Measurements from ENCODE around the gene ZNF883. TPM values are rescaled to one million over a fixed set of nuclear protein-coding genes. Genes with fewer than 3 reads are reported as not detected.

The ZNF883 gene
- total RNA-seq, 1 experiment from 2014 or later = 1.7 TPM

DNA sequence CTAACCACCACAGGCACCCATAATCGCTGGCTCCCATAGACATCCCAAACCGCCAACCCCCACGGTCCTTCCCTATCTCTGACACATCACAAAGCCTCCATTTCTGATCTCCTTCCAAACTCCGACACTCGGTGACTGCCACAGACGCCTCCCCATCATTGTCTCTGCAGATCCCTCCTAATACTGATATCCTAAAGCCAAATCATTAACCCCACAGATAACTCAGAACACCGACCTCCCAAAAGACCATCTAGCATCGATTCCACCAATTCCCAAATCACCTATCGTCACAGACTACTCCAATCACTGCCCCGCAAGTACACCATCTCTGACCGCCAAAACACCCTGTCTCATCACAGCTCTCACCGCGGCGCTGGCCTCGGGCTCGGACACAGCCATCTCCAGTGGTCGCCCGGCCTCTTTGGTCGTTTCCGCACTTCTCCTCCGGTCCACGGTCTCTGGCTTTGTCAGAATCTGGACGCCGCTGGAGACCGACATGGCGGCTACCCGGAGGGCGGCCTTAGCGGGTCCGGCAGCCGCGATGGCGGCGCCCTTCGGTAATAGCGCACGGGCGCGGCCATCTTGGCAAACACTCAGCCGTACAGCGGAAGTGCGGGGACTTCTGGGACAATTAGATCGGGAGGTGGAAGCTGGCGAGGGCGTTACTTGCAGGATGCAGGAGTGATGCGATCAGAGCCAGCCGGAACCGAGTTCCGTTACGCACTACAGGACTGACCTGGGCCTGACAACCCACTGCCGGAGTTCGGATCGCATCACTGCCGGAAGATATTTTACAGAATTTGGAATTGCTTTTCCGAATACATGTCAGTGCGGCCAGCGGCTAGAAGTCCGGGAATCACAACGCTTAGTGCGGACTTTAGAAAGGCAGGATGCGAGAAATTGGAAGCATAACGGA, 44.5 kb upstream of the ZNF883 start, which contains the start of gene ZFP37:
Gene ZFP37, minus strand, starts transcription at position 534 of the 916 bp plus-strand sequence. Its CDS starts 36 bp downstream, at position 498.
- Histone ChIP-seq H3K36me3 (ENCODE audit: low read depth) (no peaks in the 10 kb centered on the region), H3K27me3 (ENCODE audit: insufficient read depth, low read depth) (0 out of 2 replicates have a peak, but pooled peaks cover 4% of the 10 kb centered on the region), H3K4me1 (replicated peaks; ENCODE audit: insufficient read depth) (0 out of 2 replicates have a peak, but pooled peaks cover 5% of the 10 kb centered on the region), H3K9me3 (ENCODE audit: insufficient read depth, low read depth) (peaks cover 20% of the 10 kb centered on the region), H4K20me1 (ENCODE audit: insufficient read depth) (no peaks in the 10 kb centered on the region), H2AFZ (peak within 1 kb of the TSS; percentile 98), H3K4me2 (peak within 1 kb of the TSS; percentile 90), H3K79me2 (ENCODE audit: low read depth) (no peaks in the 10 kb centered on the region), H3K27ac (no peak within 1 kb of the TSS), H3K9me2 (ENCODE audit: insufficient read depth) (no peaks in the 10 kb centered on the region), H3F3A (ENCODE audit: insufficient read depth, low read depth) (no peaks in the 10 kb centered on the region), H3K4me3 (peak within 1 kb of the TSS; percentile 87)
- TF ChIP-seq, protein P1, sequence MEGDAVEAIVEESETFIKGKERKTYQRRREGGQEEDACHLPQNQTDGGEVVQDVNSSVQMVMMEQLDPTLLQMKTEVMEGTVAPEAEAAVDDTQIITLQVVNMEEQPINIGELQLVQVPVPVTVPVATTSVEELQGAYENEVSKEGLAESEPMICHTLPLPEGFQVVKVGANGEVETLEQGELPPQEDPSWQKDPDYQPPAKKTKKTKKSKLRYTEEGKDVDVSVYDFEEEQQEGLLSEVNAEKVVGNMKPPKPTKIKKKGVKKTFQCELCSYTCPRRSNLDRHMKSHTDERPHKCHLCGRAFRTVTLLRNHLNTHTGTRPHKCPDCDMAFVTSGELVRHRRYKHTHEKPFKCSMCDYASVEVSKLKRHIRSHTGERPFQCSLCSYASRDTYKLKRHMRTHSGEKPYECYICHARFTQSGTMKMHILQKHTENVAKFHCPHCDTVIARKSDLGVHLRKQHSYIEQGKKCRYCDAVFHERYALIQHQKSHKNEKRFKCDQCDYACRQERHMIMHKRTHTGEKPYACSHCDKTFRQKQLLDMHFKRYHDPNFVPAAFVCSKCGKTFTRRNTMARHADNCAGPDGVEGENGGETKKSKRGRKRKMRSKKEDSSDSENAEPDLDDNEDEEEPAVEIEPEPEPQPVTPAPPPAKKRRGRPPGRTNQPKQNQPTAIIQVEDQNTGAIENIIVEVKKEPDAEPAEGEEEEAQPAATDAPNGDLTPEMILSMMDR (conservative IDR thresholded peaks at IDR 0.05) = no peak
- TF ChIP-seq EZH2 (IDR thresholded peaks at IDR 0.05; ENCODE audit: low read depth) = no peak
- ChIA-PET CTCF (no interaction called here), POLR2A (ENCODE audit: unreplicated experiment) (interaction anchor here (0.7 kb wide), 1 partner anchor 189 kb away, joined by 3 read pairs; no protein-coding TSS in a partner anchor)
- no TSS peak for BruUV-seq (replicated peaks)
- intact Hi-C loops (cut with micrococcal nuclease; ENCODE audit: unreplicated experiment) = no loop called here
- DNase-seq = peak; percentile 61 to 88

DNA sequence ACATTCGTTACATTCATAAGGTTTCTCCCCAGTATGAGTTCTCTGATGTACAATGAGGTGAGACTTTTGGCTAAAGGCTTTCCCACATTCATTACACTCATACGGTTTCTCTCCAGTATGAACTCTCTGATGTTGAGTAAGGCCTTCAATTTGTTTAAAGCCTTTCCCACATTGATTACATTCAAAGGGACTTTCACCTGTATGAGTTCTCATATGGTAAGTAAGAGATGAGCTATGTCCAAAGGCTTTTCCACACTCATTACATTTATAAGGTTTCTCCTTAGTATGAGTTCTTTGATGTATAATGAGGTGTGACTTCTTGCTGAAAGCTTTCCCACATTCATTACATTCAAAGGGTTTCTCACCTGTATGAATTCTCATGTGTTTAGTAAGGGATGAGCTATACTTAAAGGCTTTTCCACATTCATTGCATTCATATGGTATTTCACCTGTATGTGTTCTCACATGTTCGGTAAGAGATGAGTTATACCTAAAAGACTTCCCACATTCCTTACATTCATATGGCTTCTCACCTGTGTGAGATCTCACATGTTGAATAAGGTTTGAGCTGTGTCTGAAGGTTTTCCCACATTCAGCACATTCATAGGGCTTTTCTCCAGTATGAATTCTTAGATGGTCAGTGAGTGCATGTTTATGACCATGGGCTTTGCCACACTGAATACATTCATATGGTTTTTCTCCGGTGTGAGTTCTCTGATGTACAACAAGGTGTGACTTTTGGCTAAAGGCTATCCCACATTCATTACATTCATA, 31.1 kb upstream of the ZNF883 start:
- ChIA-PET CTCF (no interaction called here), POLR2A (ENCODE audit: unreplicated experiment) (no interaction called here)
- Histone ChIP-seq H2AFZ (no peak overlapping the region), H3K27ac (no peak overlapping the region), H3K4me2 (no peak overlapping the region), H3K4me1 (replicated peaks; ENCODE audit: insufficient read depth) (no peaks in the 10 kb centered on the region), H3K9me2 (ENCODE audit: insufficient read depth) (no peaks in the 10 kb centered on the region), H3K36me3 (ENCODE audit: low read depth) (peaks cover 5% of the 10 kb centered on the region; the same call in 1 of the 2 replicates), H3K4me3 (no peak overlapping the region), H3K9me3 (ENCODE audit: insufficient read depth, low read depth) (peaks cover 48% of the 10 kb centered on the region), H3K79me2 (ENCODE audit: low read depth) (no peaks in the 10 kb centered on the region), H3F3A (ENCODE audit: insufficient read depth, low read depth) (no peaks in the 10 kb centered on the region), H4K20me1 (ENCODE audit: insufficient read depth) (no peaks in the 10 kb centered on the region), H3K27me3 (ENCODE audit: insufficient read depth, low read depth) (no peaks in the 10 kb centered on the region)
- intact Hi-C loops (cut with micrococcal nuclease; ENCODE audit: unreplicated experiment) = no loop called here
- no TSS peak for BruUV-seq (replicated peaks)
- DNase-seq = no peak
- TF ChIP-seq, protein P1 (conservative IDR thresholded peaks at IDR 0.05) = no peak
- TF ChIP-seq EZH2 (IDR thresholded peaks at IDR 0.05; ENCODE audit: low read depth) = no peak

DNA sequence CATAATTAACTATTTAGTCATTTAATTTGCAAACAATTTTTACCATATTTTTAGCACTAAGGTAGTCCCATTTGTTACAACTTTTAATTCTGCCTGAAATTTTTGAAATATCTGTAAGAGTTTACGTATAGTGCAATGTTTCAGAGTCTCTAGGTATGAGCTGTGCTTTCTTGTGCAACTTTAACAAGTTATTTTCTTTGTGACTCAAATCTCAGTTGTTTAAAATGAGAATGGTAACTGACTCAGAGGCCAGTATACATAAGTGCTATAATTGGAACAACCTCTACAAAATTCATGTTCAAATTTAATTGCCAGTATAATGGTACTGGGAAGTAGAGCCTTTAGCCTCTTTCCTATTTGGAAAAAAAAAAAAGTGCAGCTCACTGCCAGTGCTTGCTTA, 14.2 kb upstream of the ZNF883 start:
- intact Hi-C loops (cut with micrococcal nuclease; ENCODE audit: unreplicated experiment) = loop anchor here (10.0 kb wide), 1 partner anchor 81 kb away; no protein-coding TSS in a partner anchor
- H3F3A ChIP-seq (ENCODE audit: insufficient read depth, low read depth) = no peaks in the 10 kb centered on the region
- no peaks in the 10 kb centered on the region for H4K20me1 ChIP-seq (ENCODE audit: insufficient read depth)
- no peak for DNase-seq
- no peaks in the 10 kb centered on the region for H3K27me3 ChIP-seq (ENCODE audit: insufficient read depth, low read depth)
- no peak overlapping the region for H3K27ac ChIP-seq
- H3K36me3 ChIP-seq (ENCODE audit: low read depth) = no peaks in the 10 kb centered on the region
- no peak overlapping the region for H2AFZ ChIP-seq
- POLR2A ChIA-PET (ENCODE audit: unreplicated experiment) = no interaction called here
- TF ChIP-seq EZH2 (IDR thresholded peaks at IDR 0.05; ENCODE audit: low read depth) = no peak
- H3K4me3 ChIP-seq = no peak overlapping the region
- no TSS peak for BruUV-seq (replicated peaks)
- peaks cover 17% of the 10 kb centered on the region for H3K9me3 ChIP-seq (ENCODE audit: insufficient read depth, low read depth)
- H3K9me2 ChIP-seq (ENCODE audit: insufficient read depth) = no peaks in the 10 kb centered on the region
- H3K79me2 ChIP-seq (ENCODE audit: low read depth) = no peaks in the 10 kb centered on the region
- CTCF ChIA-PET = no interaction called here
- no peaks in the 10 kb centered on the region for H3K4me1 ChIP-seq (replicated peaks; ENCODE audit: insufficient read depth)
- no peak overlapping the region for H3K4me2 ChIP-seq

Measured in PC-9 (cell line).